CD4-positive, alpha-beta T cell treated with Interleukin-6 at 100 ng/mL for 8 hours (primary cell): ENCODE data around the gene STARD4.
A peak's percentile ranks its signal among the peaks of the same experiment; 100 is the strongest.

ENCODE experiments used
- DNase-seq: peaks from one replicate; pipeline ENCODE4 v3.0.0-alpha.2; 2020; ENCODE audit warnings: mixed read lengths, low spot score

STARD4 gene

GRCh38 chr5:111512375-111513130 lies at the start of gene STARD4:
Gene STARD4 (minus strand): TSS chr5:111512535. CDS start chr5:111507433, 5,102 bp downstream.
- peak; percentile 94 for DNase-seq

GRCh38 chr5:111559680-111560079 lies 47.3 kb upstream of the STARD4 start:
- DNase-seq: no peak

GRCh38 chr5:111557686-111558085 lies 45.4 kb upstream of the STARD4 start:
- DNase-seq: no peak

DNA sequence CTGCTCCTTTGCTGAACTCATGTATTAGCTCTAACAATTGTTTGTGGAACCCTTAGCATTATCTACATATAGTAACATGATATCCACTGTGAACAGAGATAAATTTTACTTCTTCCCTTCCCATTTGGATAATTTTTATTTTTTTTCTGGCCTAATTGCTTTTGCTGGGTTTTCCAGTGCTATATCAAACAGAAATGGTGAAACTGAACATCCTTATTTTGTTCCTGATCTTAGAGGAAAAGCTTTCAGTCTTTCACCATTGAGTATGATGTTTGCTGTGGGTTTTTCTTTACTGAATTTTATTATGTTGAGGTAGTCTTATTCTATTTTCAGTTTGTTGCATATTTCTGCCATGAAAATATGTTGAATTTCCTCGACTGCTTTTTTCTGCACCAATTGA lies 44.8 kb upstream of the STARD4 start:
- DNase-seq: no peak

GRCh38 chr5:111556501-111556900 lies 44.2 kb upstream of the STARD4 start:
- no peak for DNase-seq

DNA sequence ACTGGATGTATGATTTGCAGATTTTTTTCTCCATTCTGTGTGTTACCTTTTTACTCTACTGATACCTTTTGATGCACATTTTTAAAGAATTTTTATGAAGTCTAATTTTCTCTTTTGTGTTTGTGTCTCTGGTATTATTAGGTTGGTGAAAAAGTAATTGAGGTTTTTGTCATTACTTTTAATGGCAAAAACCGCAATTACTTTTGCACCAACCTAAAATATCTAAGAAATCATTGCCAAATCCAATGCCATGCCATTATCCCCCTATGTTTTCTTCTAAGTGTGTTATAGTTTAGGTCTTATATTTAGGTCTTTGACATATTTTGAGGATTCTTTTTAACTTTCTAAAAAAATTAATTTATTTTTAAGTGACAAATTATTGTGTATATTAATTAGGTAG lies 43.4 kb upstream of the STARD4 start:
- DNase-seq: no peak

GRCh38 chr5:111553868-111554267 lies 41.5 kb upstream of the STARD4 start:
- DNase-seq: no peak

DNA sequence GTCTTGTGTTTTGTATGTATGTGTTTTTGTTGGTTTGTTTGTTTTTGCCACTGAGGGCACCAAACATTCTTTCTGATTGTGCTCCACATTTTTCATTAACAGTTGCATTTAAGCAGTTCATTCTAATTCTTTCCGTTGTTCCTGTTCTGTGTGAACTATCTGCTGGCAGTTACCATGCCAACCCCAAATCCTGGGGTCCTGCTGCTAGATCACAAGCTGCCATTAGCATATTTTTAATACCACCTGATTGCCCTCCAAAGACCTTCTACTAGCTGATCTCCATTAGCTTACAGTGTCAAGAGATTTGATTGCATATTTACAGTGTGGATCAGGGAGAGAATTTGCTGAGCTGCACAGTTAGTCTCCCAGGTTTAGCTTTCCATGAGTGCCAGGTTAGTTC lies 40.6 kb upstream of the STARD4 start:
- DNase-seq: no peak

DNA sequence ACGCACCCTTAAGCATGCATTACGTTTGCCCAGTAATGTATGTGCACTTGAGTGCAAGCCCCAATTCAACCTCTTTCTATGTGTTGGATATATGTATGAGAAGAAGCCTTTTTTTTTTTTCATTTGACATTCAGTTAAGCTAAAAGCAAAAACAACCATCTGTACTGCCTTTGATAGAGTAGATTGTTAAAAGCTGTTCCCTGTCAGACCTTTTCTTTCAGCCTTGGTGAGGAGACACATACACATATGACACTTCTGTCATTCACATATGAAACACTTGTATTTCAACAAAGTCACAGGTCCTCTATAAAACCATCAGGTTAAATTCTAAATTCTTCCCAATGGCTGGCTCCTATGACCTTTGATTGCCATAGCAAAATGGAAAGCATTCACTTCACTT lies 40.2 kb upstream of the STARD4 start:
- DNase-seq: no peak

DNA sequence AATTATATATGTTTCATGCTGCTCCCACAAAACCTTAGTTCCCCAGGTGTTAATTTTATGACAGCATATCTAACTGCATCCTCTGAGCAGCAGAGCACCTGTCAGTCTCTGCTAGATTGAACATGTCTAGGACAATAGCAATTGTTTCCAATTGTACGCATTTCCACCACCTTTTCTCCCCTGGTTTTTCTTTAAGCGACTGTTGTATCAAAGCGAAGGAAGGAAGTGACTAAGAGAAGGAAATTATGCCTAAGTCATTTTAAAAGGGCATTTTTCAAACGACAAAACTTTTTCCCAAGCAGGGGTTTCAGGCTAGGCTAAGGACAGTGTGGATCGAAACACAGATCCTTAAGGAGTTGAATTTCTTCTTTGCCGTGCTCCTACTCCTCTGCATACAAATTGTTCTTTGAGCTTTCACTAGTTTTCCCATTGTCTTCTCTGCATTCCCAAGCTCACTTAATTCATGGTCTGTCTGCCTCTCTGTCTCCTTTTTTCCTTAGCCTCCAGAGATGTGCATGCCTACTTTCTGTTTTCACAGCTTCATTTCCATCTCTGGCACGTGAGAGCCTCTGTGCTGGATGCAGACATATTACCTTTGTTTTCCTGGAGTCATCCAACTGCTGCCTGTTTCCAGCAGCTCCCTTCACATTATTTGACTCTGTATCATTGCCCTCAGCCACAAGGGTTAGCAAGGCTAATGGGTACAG lies 39.4 kb upstream of the STARD4 start:
- no peak for DNase-seq

GRCh38 chr5:111551161-111551560 lies 38.8 kb upstream of the STARD4 start:
- no peak for DNase-seq

DNA sequence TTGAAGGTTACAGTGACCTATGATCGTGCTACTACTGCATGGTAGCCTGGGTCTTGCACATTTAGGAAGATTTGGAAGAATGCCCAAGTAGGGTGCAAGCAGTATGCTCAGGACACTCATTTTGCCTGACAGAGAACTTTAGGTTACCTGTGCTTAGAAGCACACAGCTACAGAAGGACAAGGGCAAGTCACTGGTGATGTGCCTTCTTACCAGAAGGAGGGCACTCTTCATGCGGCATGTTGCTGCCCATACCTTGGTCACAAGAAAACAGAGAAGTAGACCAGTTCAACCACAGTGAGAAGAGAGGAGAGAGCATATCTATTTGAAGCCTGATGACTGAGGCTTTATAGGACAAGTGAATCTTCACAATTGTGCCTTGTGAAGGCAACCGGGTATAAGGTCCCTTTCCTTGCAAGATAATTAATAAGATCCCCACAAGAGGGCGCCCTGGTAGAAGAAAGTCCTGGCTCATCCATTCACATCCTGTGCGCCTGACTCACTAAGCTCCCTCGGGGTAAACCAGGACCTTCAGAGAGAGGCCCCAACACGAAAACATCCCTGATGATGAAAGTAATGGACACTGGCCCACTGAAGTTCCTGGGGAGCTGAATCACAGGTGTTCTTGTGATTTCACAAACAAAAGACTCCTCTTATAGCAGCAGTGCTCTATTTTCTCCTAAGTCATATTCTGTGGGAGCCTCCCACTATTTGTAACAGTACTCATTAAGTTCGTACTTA lies 38.1 kb upstream of the STARD4 start:
- DNase-seq: peak; percentile 72

DNA sequence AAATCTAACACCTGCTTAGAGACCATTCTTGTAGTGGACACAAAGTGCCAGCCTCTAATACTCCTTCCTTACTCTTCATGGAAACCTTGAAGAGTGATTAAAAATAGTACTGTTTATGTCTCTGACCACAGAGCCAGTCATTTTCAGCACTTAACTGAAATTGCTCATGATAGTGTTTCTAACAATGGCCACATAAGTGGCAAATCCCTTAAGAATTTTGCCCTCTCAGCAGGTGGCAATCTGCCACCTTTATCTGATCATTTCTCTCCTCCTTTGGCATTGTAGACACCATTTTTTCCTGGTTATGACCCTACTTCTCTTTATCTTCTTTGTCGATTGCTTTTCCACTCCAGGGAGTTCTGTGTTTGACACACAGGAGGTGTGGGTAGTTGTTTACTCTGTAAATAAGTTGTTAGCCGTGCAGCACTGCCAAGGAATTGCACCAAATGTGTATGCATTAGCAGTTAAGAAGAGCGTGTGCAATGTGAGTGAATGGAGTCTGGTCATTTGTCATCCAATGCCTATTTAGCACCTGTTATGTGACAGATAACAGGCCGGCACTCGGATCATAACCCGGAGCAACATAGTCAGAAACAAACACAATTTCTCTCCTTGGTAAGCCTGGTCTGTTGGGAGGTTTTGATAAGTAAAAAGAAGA lies 36.8 kb upstream of the STARD4 start:
- DNase-seq: no peak

DNA sequence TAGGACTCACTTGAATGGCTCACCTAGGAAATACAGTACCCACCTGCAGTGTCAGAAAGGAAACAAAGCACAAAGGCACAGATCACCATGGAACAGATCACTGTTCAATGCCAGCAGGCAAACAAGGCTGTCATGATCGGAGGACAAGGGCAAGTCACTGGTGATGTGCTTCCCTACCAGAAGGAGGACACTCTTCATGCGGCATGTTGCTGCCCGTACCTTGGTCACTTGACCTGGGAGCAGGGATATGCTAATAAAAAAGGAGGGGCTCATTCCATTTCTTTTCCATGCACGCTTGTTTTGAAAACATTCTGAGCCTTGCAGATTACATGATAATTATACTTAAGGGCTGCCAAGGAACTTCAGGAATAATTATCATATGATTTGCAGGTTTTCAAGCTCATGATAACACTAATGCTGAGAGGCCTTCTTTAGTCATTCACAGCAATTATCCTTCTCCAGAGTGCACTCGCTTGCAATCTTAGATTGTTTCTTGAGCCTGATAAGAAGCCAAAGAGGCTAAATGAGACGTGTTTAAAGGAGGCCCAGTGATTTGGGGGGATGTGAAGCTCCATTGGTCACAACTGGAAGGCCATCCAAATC lies 36.1 kb upstream of the STARD4 start:
- DNase-seq: no peak

DNA sequence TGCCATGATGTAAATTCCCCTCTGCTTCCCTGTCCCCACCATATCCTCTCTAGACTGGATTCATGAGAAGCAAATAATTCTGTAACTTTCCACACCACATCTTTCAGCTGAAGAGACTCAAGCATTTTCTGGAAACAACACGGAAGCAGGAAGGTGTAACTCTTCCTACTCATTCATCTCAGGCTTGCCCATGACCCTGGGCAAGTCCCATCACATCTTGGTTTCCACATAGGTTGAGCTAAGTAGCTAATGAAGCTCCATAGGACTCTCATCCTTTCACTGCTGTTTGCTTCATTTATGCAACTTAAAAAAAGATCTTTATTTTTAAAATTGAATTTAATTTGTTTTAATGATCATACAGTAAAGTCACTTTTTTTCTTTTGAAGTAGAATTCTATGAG lies 32.7 kb upstream of the STARD4 start:
- no peak for DNase-seq

DNA sequence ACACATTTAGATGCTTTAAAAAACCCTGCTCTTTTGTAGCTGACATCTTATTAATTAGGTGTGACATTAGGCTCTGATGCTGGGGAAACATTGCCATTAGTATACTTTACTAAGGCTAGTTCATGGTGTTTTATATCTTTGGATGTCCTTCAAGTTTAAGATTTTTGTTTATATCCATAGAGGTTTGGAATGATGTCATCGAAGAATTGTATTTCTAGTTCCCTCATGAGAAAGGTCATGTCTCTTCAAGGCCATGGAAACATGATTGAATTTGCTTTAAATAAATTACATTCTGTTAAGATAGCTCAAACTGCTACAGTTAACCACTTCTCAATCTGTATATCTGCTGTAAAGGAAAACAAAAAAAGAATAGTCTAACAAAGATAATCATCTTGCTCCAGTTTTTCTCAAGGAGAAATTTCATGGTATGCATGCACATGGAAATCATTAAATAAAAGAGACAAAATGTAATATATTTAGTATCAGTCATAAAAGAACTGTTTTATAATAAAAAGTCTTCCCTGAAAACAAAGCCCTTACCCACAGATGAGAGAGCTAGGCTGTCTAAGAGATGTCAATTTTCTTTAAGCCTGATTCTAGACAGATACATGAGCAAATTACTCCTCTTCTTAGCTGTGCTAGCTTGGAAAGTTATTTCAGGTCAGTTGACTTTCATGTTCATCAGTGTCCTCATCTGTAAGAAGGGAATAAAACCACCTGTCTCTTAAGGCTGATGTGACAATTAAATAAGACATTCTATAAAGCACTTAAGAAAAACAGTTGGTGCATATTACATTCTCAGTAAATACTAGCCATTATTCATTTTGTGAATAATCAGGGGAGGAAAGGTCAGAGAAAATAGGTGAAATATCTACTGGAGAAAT lies 25.0 kb upstream of the STARD4 start:
- no peak for DNase-seq

DNA sequence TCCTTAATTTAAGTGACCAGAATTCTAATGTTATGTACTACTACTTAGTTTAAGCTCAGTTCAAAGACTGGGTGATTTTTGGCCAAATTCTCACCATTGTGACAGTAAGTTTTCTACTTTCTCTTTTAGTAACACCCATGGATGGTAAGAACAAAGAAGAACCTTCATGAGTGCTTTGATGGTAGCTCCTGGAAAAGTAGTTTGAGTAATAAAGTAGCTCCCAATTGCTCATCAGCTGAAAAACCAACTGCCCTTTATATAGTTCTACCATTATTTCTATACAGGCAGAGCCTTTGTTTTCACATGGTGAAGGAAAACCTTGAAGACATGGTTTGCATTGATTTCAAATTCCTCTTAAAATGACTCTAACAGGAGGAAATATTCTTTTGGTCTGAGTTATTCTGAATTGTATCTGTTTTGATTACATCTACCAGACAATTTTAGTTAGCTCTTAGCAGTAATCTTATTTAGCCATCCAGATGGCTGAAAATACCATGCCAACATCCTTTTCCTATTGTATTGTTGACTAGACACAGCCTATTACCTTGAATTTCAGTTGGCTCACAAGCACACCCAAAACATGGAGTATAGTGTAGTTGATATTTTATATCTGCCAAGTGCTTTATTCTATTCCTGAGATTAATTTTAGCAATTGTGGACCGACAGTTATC lies 23.7 kb upstream of the STARD4 start:
- DNase-seq: no peak

- DNase-seq: no peak
Observed at GRCh38 chr5:111532886-111533582, 20.7 kb upstream of the STARD4 start.

DNA sequence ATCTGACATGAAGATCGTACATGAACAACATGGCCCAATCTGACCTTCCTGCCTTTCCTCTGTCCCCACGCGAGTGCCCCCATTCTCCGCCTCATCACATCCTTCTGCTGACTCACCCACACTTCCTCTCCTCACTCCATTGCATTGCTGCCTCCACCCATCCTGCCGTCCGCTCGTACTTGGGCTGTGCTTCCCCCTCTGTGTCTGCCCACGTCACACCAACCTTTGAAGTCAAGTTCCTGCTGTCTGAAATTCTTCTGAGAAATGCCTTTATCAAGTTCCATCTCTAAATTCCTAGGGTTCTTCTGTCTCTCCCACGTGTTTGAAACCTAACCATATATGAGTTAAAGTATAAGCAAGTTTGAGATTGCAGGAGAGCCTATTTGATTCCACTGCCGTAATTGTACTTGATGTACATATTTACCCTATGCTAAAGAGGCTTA lies 18.0 kb upstream of the STARD4 start:
- DNase-seq: peak; percentile 82

- DNase-seq: no peak
Observed at GRCh38 chr5:111528056-111528455, 15.7 kb upstream of the STARD4 start.
